Left ventricle myocardium inferior (tissue), 1 donor: ENCODE measurements around the gene CLASP2. TPM values are rescaled to one million over a fixed set of nuclear protein-coding genes. Genes with fewer than 3 reads are reported as not detected.
"Not testable (repeated sequence)": the region's sequence is repeated elsewhere in the genome, so short reads cannot be mapped to it uniquely, and the experiment has no call there.

Experiments
- DNase-seq: peaks from one replicate; pipeline ENCODE4 v3.0.0-alpha.2; 2020
- H3K27ac ChIP-seq: fragments of 200-600 bp; replicated peaks from 2 replicates; pipeline ENCODE4 v1.8.0; 2021
- H3K27me3 ChIP-seq: fragments of 200-600 bp; 2 replicates; pipeline ENCODE4 v1.8.0; 2021; ENCODE audit warnings: low read depth
- H3K36me3 ChIP-seq: fragments of 200-600 bp; 2 replicates; pipeline ENCODE4 v1.8.0; 2021
- H3K4me1 ChIP-seq: fragments of 200-600 bp; 2 replicates; pipeline ENCODE4 v1.8.0; 2021
- H3K4me3 ChIP-seq: fragments of 200-600 bp; 2 replicates; pipeline ENCODE4 v1.8.0; 2021; ENCODE audit warnings: mild to moderate bottlenecking, moderate library complexity
- H3K9me3 ChIP-seq: fragments of 200-600 bp; replicated peaks from 2 replicates; pipeline ENCODE4 v1.8.0; 2021
- CTCF ChIP-seq: fragments of 200-600 bp; IDR thresholded peaks from 2 replicates; pipeline ENCODE4 v1.8.0; 2021; ENCODE audit warnings: antibody characterized with exemption, mild to moderate bottlenecking, borderline replicate concordance
- intact Hi-C: fragments of 100-400 bp; cut with micrococcal nuclease; formaldehyde crosslinking; loops from one replicate; pipeline ENCODE4 v1.11.0; 2022
- total RNA-seq: library from RNA; stranded (reverse); fragmentation: NEBNext Ultra II Directional; extraction: Animal tissue kit (Norgen Biotek cat#: 25700); gene quantifications from one replicate; pipeline ENCODE4 v1.2.1, GENCODE V29; 2021
- donor health status: DM: no; HTN: yes; CAD: no; lungs with severe emphysema.

The CLASP2 gene
- total RNA-seq, 1 donor from 2014 or later, result 75.0 TPM

- H3K27me3 ChIP-seq, result no peaks in the 10 kb centered on the region
- no peak for DNase-seq
- no peak overlapping the region for H3K27ac ChIP-seq
- TF ChIP-seq CTCF, result no peak
- intact Hi-C loops, result no loop called here
- H3K36me3 ChIP-seq, result peaks cover 4% of the 10 kb centered on the region
- no peak overlapping the region for H3K4me3 ChIP-seq
- no peaks in the 10 kb centered on the region for H3K4me1 ChIP-seq
- H3K9me3 ChIP-seq, result peaks cover 8% of the 10 kb centered on the region
Observed at GRCh38 chr3:33453331-33453761, 264.7 kb downstream of the CLASP2 start.

- H3K27me3 ChIP-seq, DNase-seq, H3K4me3 ChIP-seq, H3K9me3 ChIP-seq, H3K27ac ChIP-seq, H3K36me3 ChIP-seq, H3K4me1 ChIP-seq, intact Hi-C loops: not testable (repeated sequence)
Observed at GRCh38 chr3:33451994-33452393, 266.1 kb downstream of the CLASP2 start.

GRCh38 chr3:33447958-33448357, 270.1 kb downstream of the CLASP2 start:
- Histone ChIP-seq H3K36me3 (no peaks in the 10 kb centered on the region), H3K27ac (no peak overlapping the region), H3K27me3 (no peaks in the 10 kb centered on the region), H3K4me3 (no peak overlapping the region), H3K4me1 (no peaks in the 10 kb centered on the region), H3K9me3 (peaks cover 8% of the 10 kb centered on the region)
- intact Hi-C loops, result no loop called here
- no peak for DNase-seq
- no peak for TF ChIP-seq CTCF

GRCh38 chr3:33447256-33447625, 270.8 kb downstream of the CLASP2 start:
- H3K4me1 ChIP-seq, H3K9me3 ChIP-seq, H3K27ac ChIP-seq, H3K4me3 ChIP-seq, H3K36me3 ChIP-seq, intact Hi-C loops, DNase-seq, H3K27me3 ChIP-seq: not testable (repeated sequence)

Other genes with a start within 250 kb of the CLASP2 start
- 129 TPM for gene PDCD6IP, start 80.4 kb upstream of the CLASP2 start, total RNA-seq